Measurements from ENCODE around the gene CNOT3. TPM values are rescaled to one million over a fixed set of nuclear protein-coding genes. Genes with fewer than 3 reads are reported as not detected.

CNOT3 gene
- total and polyA plus RNA-seq, 2 of the 13 experiments (the other 11 are each of a cell fraction or from before 2014, with no cell fraction given): 4.3 to 5.8 TPM

GRCh38 chr19:54115109-54116063, 22.2 kb upstream of the CNOT3 start, which contains the start of the genes PRPF31 and TFPT (continued):
- TF ChIP-seq RERE (CRISPR knock-in tag; IDR thresholded peaks at IDR 0.05; ENCODE audit: low read depth) (no peak), HNRNPL (IDR thresholded peaks at IDR 0.05; ENCODE audit: low read depth, low read length) (0 out of 2 replicates have a peak, but pooled peaks have one; percentile 52), BRCA1 (CRISPR knock-in tag; IDR thresholded peaks at IDR 0.05) (no peak), ZNF17 (CRISPR knock-in tag; IDR thresholded peaks at IDR 0.05) (no peak), ZNF3 (CRISPR knock-in tag; IDR thresholded peaks at IDR 0.05) (no peak), TAF15 (IDR thresholded peaks at IDR 0.05; ENCODE audit: low read depth, low read length, poor library complexity, severe bottlenecking) (no peak), ZBTB3 (CRISPR knock-in tag; IDR thresholded peaks at IDR 0.05; ENCODE audit: borderline replicate concordance, low read depth) (peak; percentile 84; the same call in 1 of the 2 replicates), ZFP82 (CRISPR knock-in tag; IDR thresholded peaks at IDR 0.05; ENCODE audit: borderline replicate concordance) (peak; percentile 80; the same call in 1 of the 2 replicates), ATM (IDR thresholded peaks at IDR 0.05; ENCODE audit: borderline replicate concordance) (no peak), ZSCAN9 (CRISPR knock-in tag; IDR thresholded peaks at IDR 0.05; ENCODE audit: borderline replicate concordance) (peak; percentile 40; the same call in 1 of the 2 replicates), ZC3H13 (CRISPR knock-in tag; IDR thresholded peaks at IDR 0.05) (peak; percentile 92), POLR2AphosphoS2 (IDR thresholded peaks at IDR 0.05; ENCODE audit: low read depth, low read length) (peak; percentile 82; the same call in 1 of the 2 replicates), ZNF687 (CRISPR knock-in tag; IDR thresholded peaks at IDR 0.05) (peak; percentile 81), NR2F2 (IDR thresholded peaks at IDR 0.05; ENCODE audit: borderline replicate concordance, low read depth) (peak; percentile 47; the same call in 1 of the 2 replicates), ZNF605 (CRISPR knock-in tag; IDR thresholded peaks at IDR 0.05) (peak; percentile 79; the same call in 1 of the 2 replicates), TCF12 (IDR thresholded peaks at IDR 0.05) (no peak), TCF12 (CRISPR knock-in tag; IDR thresholded peaks at IDR 0.05) (no peak)
- TF ChIP-seq, protein P1, sequence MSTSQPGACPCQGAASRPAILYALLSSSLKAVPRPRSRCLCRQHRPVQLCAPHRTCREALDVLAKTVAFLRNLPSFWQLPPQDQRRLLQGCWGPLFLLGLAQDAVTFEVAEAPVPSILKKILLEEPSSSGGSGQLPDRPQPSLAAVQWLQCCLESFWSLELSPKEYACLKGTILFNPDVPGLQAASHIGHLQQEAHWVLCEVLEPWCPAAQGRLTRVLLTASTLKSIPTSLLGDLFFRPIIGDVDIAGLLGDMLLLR (CRISPR knock-in tag; IDR thresholded peaks at IDR 0.05): no peak

Data from HepG2 (cell line).